Esophagus squamous epithelium (tissue), 4 donors: ENCODE data around the gene LPAR3.

Source experiments
- POLR2A ChIP-seq, 4 donors: fragments of 450-650 bp; IDR thresholded peaks; one replicate each; pipeline ENCODE4 v1.6.1; 2017; ENCODE audit warnings: antibody characterized with exemption in 4 of 4, mild to moderate bottlenecking in 4 of 4, moderate library complexity in 3 of 4
- TF ChIP-seq, protein P1 (sequence below), 6 experiments: fragments of 450-650 bp in 4 of 6; fragments of 200-600 bp in 2 of 6; sonication (generic) in 2 of 6; IDR thresholded peaks; one replicate each; pipeline ENCODE4 v1.5.1; 2016 to 2019; ENCODE audit warnings: antibody characterized with exemption in 6 of 6, mild to moderate bottlenecking in 4 of 6, moderate library complexity in 4 of 6

DNA sequence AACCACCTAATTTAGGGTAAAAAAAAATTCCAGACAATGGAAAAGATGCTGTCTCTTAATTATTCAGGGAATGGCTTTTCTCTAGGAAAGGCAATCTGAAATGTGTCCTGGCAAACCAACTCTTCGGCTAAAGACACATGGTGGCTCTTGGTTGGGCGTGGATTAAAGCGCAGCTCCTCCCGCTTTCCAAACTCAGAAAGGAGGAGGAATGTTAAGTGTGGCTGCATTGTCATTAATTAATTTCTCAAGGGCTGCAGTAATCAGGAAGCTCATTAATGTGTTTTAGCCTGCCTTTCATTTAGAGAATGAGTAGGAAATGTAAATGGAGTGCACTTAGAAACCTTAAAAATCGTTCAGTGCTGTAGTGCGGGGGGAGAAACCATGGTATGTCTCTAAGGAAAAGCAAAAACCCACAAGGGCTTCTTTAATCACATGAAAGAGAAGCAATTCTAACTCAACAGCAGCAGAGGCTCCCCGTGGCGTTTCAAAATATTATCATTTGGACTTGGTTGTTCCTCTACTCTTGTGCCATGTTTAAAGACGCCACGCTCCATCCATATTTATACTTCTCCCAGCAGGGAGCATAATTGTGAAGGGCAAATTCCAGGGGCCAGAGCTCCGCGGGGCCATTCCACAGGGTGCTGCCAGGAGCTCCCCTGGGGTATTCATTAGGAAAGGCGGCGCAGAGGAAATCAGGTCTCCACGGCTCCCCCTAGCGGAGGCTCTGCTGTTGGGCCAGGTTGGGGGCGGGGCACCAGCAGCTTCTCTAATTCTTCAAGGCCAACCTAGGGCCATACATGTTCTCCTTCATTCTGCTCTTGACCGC is 110.8 kb downstream of the LPAR3 start:
- TF ChIP-seq, protein P1, sequence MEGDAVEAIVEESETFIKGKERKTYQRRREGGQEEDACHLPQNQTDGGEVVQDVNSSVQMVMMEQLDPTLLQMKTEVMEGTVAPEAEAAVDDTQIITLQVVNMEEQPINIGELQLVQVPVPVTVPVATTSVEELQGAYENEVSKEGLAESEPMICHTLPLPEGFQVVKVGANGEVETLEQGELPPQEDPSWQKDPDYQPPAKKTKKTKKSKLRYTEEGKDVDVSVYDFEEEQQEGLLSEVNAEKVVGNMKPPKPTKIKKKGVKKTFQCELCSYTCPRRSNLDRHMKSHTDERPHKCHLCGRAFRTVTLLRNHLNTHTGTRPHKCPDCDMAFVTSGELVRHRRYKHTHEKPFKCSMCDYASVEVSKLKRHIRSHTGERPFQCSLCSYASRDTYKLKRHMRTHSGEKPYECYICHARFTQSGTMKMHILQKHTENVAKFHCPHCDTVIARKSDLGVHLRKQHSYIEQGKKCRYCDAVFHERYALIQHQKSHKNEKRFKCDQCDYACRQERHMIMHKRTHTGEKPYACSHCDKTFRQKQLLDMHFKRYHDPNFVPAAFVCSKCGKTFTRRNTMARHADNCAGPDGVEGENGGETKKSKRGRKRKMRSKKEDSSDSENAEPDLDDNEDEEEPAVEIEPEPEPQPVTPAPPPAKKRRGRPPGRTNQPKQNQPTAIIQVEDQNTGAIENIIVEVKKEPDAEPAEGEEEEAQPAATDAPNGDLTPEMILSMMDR (IDR thresholded peaks at IDR 0.05): peak in 4 of 6 experiments; percentile 23 to 48 (median 31)
- no peak for TF ChIP-seq POLR2A (IDR thresholded peaks at IDR 0.05)
